HepG2 (cell line): Measurements from ENCODE around the gene CTSD. TPM values are rescaled to one million over a fixed set of nuclear protein-coding genes. Genes with fewer than 3 reads are reported as not detected.

ENCODE experiments used
- AKAP8 ChIP-seq: sonication (generic); formaldehyde crosslinking; IDR thresholded peaks from 2 replicates; pipeline ENCODE4 v1.5.1; 2020; ENCODE audit warnings: mild to moderate bottlenecking, missing genetic modification reagents
- BRD4 ChIP-seq: sonication (generic); formaldehyde crosslinking; IDR thresholded peaks from 2 replicates; pipeline ENCODE4 v1.4.0; 2020; ENCODE audit warnings: missing genetic modification reagents
- LCORL ChIP-seq, 2 experiments: fragments of 450-650 bp in 1 of 2; sonication (generic) in 1 of 2; formaldehyde crosslinking in 1 of 2; IDR thresholded peaks; 2 replicates each; pipeline versions ENCODE4 v1.5.0 to v1.6.1; 2017 to 2020; ENCODE audit warnings: antibody characterized with exemption in 1 of 2, missing genetic modification reagents in 1 of 2
- PAF1 ChIP-seq: IDR thresholded peaks from 2 replicates; pipeline ENCODE4 v1.6.1; 2016; ENCODE audit warnings: missing genetic modification reagents, missing compliant biosample characterization
- POLR2AphosphoS2 ChIP-seq: IDR thresholded peaks from 2 replicates; pipeline ENCODE4 v1.6.1; 2011; ENCODE audit warnings: low read depth, low read length, improper control_type of control experiment
- ZBTB46 ChIP-seq: sonication (generic); formaldehyde crosslinking; IDR thresholded peaks from 2 replicates; pipeline ENCODE4 v1.4.0; 2020; ENCODE audit warnings: mild to moderate bottlenecking, missing genetic modification reagents, borderline replicate concordance
- ZIK1 ChIP-seq: sonication (generic); formaldehyde crosslinking; IDR thresholded peaks from 2 replicates; pipeline ENCODE4 v1.5.0; 2020; ENCODE audit warnings: mild to moderate bottlenecking, low read depth, missing genetic modification reagents, borderline replicate concordance
- ZKSCAN8 ChIP-seq: IDR thresholded peaks from 2 replicates; pipeline ENCODE4 v1.6.1; 2016; ENCODE audit warnings: borderline replicate concordance, missing genetic modification reagents, missing compliant biosample characterization
- ZNF280B ChIP-seq: sonication (generic); formaldehyde crosslinking; IDR thresholded peaks from 2 replicates; pipeline ENCODE4 v1.5.0; 2020; ENCODE audit warnings: missing genetic modification reagents, mild to moderate bottlenecking, borderline replicate concordance
- polyA plus RNA-seq, 8 experiments: library from polyadenylated mRNA; depleted of rRNA in 3 of 8; stranded (reverse) in 7 of 8; unstranded in 1 of 8; fragments of >200 nt; fragmentation: Illumina TruSeq in 4 of 8; extraction: Trizol in 4 of 8; gene quantifications; 2 replicates each; pipeline versions ENCODE4 v1.2.1 to v1.2.3, GENCODE V29; 2011 to 2016; ENCODE audit warnings: low read depth in 4 of 8, missing spikeins in 1 of 8, mixed read lengths in 1 of 8; ENCODE audit not compliant: insufficient read depth in 1 of 8
- total RNA-seq, 5 experiments: library from RNA; depleted of rRNA; stranded (reverse); fragments of >200 nt; fragmentation: Illumina TruSeq; extraction: Trizol; gene quantifications; 2 replicates each; pipeline ENCODE4 v1.2.3, GENCODE V29; 2016; ENCODE audit warnings: low read depth in 1 of 5
- TF ChIP-seq, protein P1 (sequence below): sonication (generic); formaldehyde crosslinking; IDR thresholded peaks from 2 replicates; pipeline ENCODE4 v1.5.0; 2020; ENCODE audit warnings: mild to moderate bottlenecking, missing genetic modification reagents
- TF ChIP-seq, protein P2 (sequence below): sonication (generic); formaldehyde crosslinking; IDR thresholded peaks from 2 replicates; pipeline ENCODE4 v1.9.0; 2021; ENCODE audit warnings: mild to moderate bottlenecking, missing genetic modification reagents
- TF ChIP-seq, protein P3 (sequence below): sonication (generic); formaldehyde crosslinking; IDR thresholded peaks from 2 replicates; pipeline ENCODE4 v1.5.0; 2020; ENCODE audit warnings: missing genetic modification reagents

CTSD gene
- total and polyA plus RNA-seq, 2 of the 13 experiments (the other 11 are each of a cell fraction or from before 2014, with no cell fraction given): 143 to 230 TPM

DNA sequence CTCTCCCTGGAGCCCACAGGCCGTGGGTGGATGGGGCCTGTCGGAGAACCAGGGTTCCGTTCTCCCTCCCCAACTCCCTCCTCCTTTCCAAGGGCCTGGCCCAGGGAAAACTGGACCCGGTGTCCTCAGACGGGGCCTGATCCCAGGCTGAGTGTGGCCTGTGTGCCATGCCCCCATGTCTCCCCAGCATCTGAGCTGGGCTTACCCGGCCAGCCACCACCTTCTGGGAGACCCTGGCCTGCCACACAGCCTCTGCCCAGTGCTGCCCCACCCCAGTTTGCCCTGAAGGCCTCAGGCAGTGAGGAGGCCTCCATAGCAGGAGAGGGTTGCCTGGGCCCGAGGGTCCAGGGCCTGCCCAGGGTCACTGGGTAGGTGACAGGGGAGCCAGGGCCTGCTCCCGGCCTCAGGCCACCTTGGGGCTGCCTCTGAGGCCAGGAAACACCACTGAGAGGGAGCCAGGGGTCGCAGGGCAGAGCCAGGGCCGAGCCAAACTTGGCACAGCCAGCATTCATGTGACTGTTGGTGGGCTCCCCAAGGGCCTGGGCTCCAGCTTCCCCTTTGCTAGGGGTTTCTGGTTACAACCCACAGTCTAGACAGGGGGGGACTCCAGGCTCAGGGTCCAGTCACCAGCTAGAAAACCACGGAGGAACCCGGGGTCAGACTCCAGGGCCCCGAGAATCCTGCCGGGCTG is 12.7 kb downstream of the CTSD start (continued):
- TF ChIP-seq ZKSCAN8: no peak
- TF ChIP-seq AKAP8 (CRISPR knock-in tag): peak; percentile 91; the same call in 1 of the 2 replicates
- TF ChIP-seq POLR2AphosphoS2: 0 out of 2 replicates have a peak, but pooled peaks have one; percentile 28
- TF ChIP-seq PAF1 (CRISPR knock-in tag): peak; percentile 80; the same call in 1 of the 2 replicates
- no peak for TF ChIP-seq ZBTB46 (CRISPR knock-in tag)
- no peak for TF ChIP-seq BRD4
- TF ChIP-seq, protein P1, sequence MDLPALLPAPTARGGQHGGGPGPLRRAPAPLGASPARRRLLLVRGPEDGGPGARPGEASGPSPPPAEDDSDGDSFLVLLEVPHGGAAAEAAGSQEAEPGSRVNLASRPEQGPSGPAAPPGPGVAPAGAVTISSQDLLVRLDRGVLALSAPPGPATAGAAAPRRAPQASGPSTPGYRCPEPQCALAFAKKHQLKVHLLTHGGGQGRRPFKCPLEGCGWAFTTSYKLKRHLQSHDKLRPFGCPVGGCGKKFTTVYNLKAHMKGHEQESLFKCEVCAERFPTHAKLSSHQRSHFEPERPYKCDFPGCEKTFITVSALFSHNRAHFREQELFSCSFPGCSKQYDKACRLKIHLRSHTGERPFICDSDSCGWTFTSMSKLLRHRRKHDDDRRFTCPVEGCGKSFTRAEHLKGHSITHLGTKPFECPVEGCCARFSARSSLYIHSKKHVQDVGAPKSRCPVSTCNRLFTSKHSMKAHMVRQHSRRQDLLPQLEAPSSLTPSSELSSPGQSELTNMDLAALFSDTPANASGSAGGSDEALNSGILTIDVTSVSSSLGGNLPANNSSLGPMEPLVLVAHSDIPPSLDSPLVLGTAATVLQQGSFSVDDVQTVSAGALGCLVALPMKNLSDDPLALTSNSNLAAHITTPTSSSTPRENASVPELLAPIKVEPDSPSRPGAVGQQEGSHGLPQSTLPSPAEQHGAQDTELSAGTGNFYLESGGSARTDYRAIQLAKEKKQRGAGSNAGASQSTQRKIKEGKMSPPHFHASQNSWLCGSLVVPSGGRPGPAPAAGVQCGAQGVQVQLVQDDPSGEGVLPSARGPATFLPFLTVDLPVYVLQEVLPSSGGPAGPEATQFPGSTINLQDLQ: no peak
- no peak for TF ChIP-seq ZNF280B
- TF ChIP-seq LCORL (IDR thresholded peaks at IDR 0.05): no peak
- TF ChIP-seq LCORL (CRISPR knock-in tag; IDR thresholded peaks at IDR 0.05): 0 out of 2 replicates have a peak, but pooled peaks have one; percentile 16
- TF ChIP-seq, protein P2, sequence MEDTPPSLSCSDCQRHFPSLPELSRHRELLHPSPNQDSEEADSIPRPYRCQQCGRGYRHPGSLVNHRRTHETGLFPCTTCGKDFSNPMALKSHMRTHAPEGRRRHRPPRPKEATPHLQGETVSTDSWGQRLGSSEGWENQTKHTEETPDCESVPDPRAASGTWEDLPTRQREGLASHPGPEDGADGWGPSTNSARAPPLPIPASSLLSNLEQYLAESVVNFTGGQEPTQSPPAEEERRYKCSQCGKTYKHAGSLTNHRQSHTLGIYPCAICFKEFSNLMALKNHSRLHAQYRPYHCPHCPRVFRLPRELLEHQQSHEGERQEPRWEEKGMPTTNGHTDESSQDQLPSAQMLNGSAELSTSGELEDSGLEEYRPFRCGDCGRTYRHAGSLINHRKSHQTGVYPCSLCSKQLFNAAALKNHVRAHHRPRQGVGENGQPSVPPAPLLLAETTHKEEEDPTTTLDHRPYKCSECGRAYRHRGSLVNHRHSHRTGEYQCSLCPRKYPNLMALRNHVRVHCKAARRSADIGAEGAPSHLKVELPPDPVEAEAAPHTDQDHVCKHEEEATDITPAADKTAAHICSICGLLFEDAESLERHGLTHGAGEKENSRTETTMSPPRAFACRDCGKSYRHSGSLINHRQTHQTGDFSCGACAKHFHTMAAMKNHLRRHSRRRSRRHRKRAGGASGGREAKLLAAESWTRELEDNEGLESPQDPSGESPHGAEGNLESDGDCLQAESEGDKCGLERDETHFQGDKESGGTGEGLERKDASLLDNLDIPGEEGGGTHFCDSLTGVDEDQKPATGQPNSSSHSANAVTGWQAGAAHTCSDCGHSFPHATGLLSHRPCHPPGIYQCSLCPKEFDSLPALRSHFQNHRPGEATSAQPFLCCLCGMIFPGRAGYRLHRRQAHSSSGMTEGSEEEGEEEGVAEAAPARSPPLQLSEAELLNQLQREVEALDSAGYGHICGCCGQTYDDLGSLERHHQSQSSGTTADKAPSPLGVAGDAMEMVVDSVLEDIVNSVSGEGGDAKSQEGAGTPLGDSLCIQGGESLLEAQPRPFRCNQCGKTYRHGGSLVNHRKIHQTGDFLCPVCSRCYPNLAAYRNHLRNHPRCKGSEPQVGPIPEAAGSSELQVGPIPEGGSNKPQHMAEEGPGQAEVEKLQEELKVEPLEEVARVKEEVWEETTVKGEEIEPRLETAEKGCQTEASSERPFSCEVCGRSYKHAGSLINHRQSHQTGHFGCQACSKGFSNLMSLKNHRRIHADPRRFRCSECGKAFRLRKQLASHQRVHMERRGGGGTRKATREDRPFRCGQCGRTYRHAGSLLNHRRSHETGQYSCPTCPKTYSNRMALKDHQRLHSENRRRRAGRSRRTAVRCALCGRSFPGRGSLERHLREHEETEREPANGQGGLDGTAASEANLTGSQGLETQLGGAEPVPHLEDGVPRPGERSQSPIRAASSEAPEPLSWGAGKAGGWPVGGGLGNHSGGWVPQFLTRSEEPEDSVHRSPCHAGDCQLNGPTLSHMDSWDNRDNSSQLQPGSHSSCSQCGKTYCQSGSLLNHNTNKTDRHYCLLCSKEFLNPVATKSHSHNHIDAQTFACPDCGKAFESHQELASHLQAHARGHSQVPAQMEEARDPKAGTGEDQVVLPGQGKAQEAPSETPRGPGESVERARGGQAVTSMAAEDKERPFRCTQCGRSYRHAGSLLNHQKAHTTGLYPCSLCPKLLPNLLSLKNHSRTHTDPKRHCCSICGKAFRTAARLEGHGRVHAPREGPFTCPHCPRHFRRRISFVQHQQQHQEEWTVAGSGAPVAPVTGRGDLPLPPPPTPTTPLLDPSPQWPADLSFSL (CRISPR knock-in tag): no peak
- TF ChIP-seq, protein P3, sequence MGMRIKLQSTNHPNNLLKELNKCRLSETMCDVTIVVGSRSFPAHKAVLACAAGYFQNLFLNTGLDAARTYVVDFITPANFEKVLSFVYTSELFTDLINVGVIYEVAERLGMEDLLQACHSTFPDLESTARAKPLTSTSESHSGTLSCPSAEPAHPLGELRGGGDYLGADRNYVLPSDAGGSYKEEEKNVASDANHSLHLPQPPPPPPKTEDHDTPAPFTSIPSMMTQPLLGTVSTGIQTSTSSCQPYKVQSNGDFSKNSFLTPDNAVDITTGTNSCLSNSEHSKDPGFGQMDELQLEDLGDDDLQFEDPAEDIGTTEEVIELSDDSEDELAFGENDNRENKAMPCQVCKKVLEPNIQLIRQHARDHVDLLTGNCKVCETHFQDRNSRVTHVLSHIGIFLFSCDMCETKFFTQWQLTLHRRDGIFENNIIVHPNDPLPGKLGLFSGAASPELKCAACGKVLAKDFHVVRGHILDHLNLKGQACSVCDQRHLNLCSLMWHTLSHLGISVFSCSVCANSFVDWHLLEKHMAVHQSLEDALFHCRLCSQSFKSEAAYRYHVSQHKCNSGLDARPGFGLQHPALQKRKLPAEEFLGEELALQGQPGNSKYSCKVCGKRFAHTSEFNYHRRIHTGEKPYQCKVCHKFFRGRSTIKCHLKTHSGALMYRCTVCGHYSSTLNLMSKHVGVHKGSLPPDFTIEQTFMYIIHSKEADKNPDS (CRISPR knock-in tag): no peak
- TF ChIP-seq ZIK1 (CRISPR knock-in tag): no peak
